MM.1S (cell line): ENCODE data around the gene HLA-DQA1.

Source experiments
- EZH2 ChIP-seq: fragments of 300-600 bp; sonication (generic); optimal IDR thresholded peaks from 2 replicates; pipeline ENCODE3; 2017; ENCODE audit warnings: low read depth, mild to moderate bottlenecking, antibody characterized with exemption, low read length, mixed read lengths
- EZH2phosphoT487 ChIP-seq: fragments of 300-600 bp; sonication (generic); IDR thresholded peaks from 2 replicates; pipeline ENCODE4 v1.6.1; 2018; ENCODE audit warnings: antibody characterized with exemption, low read length
- TF ChIP-seq, protein P1 (sequence below): fragments of 300-600 bp; sonication (generic); IDR thresholded peaks from 2 replicates; pipeline ENCODE4 v1.5.1; 2016; ENCODE audit warnings: antibody characterized with exemption, low read length, mixed read lengths

- TF ChIP-seq, protein P1, sequence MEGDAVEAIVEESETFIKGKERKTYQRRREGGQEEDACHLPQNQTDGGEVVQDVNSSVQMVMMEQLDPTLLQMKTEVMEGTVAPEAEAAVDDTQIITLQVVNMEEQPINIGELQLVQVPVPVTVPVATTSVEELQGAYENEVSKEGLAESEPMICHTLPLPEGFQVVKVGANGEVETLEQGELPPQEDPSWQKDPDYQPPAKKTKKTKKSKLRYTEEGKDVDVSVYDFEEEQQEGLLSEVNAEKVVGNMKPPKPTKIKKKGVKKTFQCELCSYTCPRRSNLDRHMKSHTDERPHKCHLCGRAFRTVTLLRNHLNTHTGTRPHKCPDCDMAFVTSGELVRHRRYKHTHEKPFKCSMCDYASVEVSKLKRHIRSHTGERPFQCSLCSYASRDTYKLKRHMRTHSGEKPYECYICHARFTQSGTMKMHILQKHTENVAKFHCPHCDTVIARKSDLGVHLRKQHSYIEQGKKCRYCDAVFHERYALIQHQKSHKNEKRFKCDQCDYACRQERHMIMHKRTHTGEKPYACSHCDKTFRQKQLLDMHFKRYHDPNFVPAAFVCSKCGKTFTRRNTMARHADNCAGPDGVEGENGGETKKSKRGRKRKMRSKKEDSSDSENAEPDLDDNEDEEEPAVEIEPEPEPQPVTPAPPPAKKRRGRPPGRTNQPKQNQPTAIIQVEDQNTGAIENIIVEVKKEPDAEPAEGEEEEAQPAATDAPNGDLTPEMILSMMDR, result peak; percentile 54
- TF ChIP-seq EZH2 (no peak), EZH2phosphoT487 (no peak)
These were observed 54.8 kb downstream of the HLA-DQA1 start for GRCh38 chr6:32692019-32692418.
